ENCODE results near the gene DR1. TPM values are rescaled to one million over a fixed set of nuclear protein-coding genes. Genes with fewer than 3 reads are reported as not detected.

DR1 gene
- total RNA-seq, 1 experiment from 2014 or later, result 48.6 TPM

- Histone ChIP-seq H3F3A (ENCODE audit: low read length, unreplicated experiment) (no peaks in the 10 kb centered on the region), H3K27me3 (ENCODE audit: low read length) (no peaks in the 10 kb centered on the region), H2AFZ (ENCODE audit: low read length) (no peak overlapping the region), H3K4me3 (ENCODE audit: low read length) (no peak overlapping the region), H3K9me2 (replicated peaks; ENCODE audit: low read length) (no peaks in the 10 kb centered on the region), H4K20me1 (ENCODE audit: low read length) (no peaks in the 10 kb centered on the region), H3K36me3 (ENCODE audit: low read depth, low read length) (peaks cover 55% of the 10 kb centered on the region), H3K9ac (ENCODE audit: low read length) (no peak overlapping the region), H3K4me1 (ENCODE audit: insufficient read depth, low read length) (no peaks in the 10 kb centered on the region), H3K27ac (ENCODE audit: low read length) (no peak overlapping the region), H3K9me3 (ENCODE audit: low read length) (no peaks in the 10 kb centered on the region), H3K4me2 (ENCODE audit: low read length) (no peak overlapping the region), H3K79me2 (ENCODE audit: low read length) (peaks cover 88% of the 10 kb centered on the region)
- CTCF ChIA-PET, result no interaction called here
- BruUV-seq (replicated peaks), result no TSS peak
- ATAC-seq (no peak), DNase-seq (no peak)
- no peak for TF ChIP-seq EZH2phosphoT487 (IDR thresholded peaks at IDR 0.05; ENCODE audit: borderline replicate concordance, low read length)
- TF ChIP-seq EZH2 (IDR thresholded peaks at IDR 0.05; ENCODE audit: low read length, unreplicated experiment), result no peak
- TF ChIP-seq CTCF (conservative IDR thresholded peaks at IDR 0.05; ENCODE audit: low read depth, low read length), result no peak
- intact Hi-C loops (cut with micrococcal nuclease), result no loop called here
- POLR2A ChIA-PET (ENCODE audit: unreplicated experiment), result no interaction called here
Observed at GRCh38 chr1:93358293-93358692, 12.6 kb downstream of the DR1 start.

- Histone ChIP-seq H3K4me2 (ENCODE audit: low read length) (no peak overlapping the region), H3K4me3 (ENCODE audit: low read length) (no peak overlapping the region), H3K27ac (ENCODE audit: low read length) (no peak overlapping the region), H3K4me1 (ENCODE audit: insufficient read depth, low read length) (no peaks in the 10 kb centered on the region), H3K36me3 (ENCODE audit: low read depth, low read length) (peaks cover 53% of the 10 kb centered on the region), H2AFZ (ENCODE audit: low read length) (no peak overlapping the region), H4K20me1 (ENCODE audit: low read length) (no peaks in the 10 kb centered on the region), H3K9me2 (replicated peaks; ENCODE audit: low read length) (no peaks in the 10 kb centered on the region), H3K79me2 (ENCODE audit: low read length) (peaks cover 76% of the 10 kb centered on the region), H3K27me3 (ENCODE audit: low read length) (no peaks in the 10 kb centered on the region), H3K9me3 (ENCODE audit: low read length) (no peaks in the 10 kb centered on the region), H3F3A (ENCODE audit: low read length, unreplicated experiment) (no peaks in the 10 kb centered on the region), H3K9ac (ENCODE audit: low read length) (no peak overlapping the region)
- intact Hi-C loops (cut with micrococcal nuclease), result no loop called here
- DNase-seq, result no peak
- BruUV-seq (replicated peaks), result no TSS peak
- no peak for TF ChIP-seq EZH2phosphoT487 (IDR thresholded peaks at IDR 0.05; ENCODE audit: borderline replicate concordance, low read length)
- TF ChIP-seq CTCF (conservative IDR thresholded peaks at IDR 0.05; ENCODE audit: low read depth, low read length), result no peak
- no peak for TF ChIP-seq EZH2 (IDR thresholded peaks at IDR 0.05; ENCODE audit: low read length, unreplicated experiment)
- ATAC-seq, result no peak
- ChIA-PET CTCF (no interaction called here), POLR2A (ENCODE audit: unreplicated experiment) (no interaction called here)
Observed at GRCh38 chr1:93360111-93360510, 14.4 kb downstream of the DR1 start.

GRCh38 chr1:93362237-93362636, 16.5 kb downstream of the DR1 start:
- CTCF ChIA-PET, result no interaction called here
- no peaks in the 10 kb centered on the region for H3F3A ChIP-seq (ENCODE audit: low read length, unreplicated experiment)
- H2AFZ ChIP-seq (ENCODE audit: low read length), result no peak overlapping the region
- H3K4me2 ChIP-seq (ENCODE audit: low read length), result no peak overlapping the region
- intact Hi-C loops (cut with micrococcal nuclease), result no loop called here
- peaks cover 43% of the 10 kb centered on the region for H3K36me3 ChIP-seq (ENCODE audit: low read depth, low read length)
- no peak for DNase-seq
- no peaks in the 10 kb centered on the region for H3K4me1 ChIP-seq (ENCODE audit: insufficient read depth, low read length)
- TF ChIP-seq EZH2phosphoT487 (IDR thresholded peaks at IDR 0.05; ENCODE audit: borderline replicate concordance, low read length), result no peak
- TF ChIP-seq CTCF (conservative IDR thresholded peaks at IDR 0.05; ENCODE audit: low read depth, low read length), result no peak
- no peak for TF ChIP-seq EZH2 (IDR thresholded peaks at IDR 0.05; ENCODE audit: low read length, unreplicated experiment)
- H3K79me2 ChIP-seq (ENCODE audit: low read length), result peaks cover 56% of the 10 kb centered on the region
- no peaks in the 10 kb centered on the region for H3K9me2 ChIP-seq (replicated peaks; ENCODE audit: low read length)
- BruUV-seq (replicated peaks), result no TSS peak
- ATAC-seq, result no peak
- no peaks in the 10 kb centered on the region for H3K9me3 ChIP-seq (ENCODE audit: low read length)
- no peak overlapping the region for H3K4me3 ChIP-seq (ENCODE audit: low read length)
- POLR2A ChIA-PET (ENCODE audit: unreplicated experiment), result no interaction called here
- no peak overlapping the region for H3K27ac ChIP-seq (ENCODE audit: low read length)
- H3K27me3 ChIP-seq (ENCODE audit: low read length), result no peaks in the 10 kb centered on the region
- H3K9ac ChIP-seq (ENCODE audit: low read length), result no peak overlapping the region
- H4K20me1 ChIP-seq (ENCODE audit: low read length), result no peaks in the 10 kb centered on the region

Measured in PC-3 (cell line).